ENCODE results near the gene NMRK2. TPM values are rescaled to one million over a fixed set of nuclear protein-coding genes. Genes with fewer than 3 reads are reported as not detected.

The NMRK2 gene
- polyA plus RNA-seq, 3 donors, result not detected

GRCh38 chr19:3959766-3960131 is 26.9 kb downstream of the NMRK2 start:
- 96% methylated on average over 10 of the region's 15 CpGs for WGBS (ENCODE audit: insufficient coverage)
- Mint-ChIP-seq H3K4me1 (no peaks in the 10 kb centered on the region), H3K4me3 (no peak overlapping the region), H3K36me3 (peaks cover 44 to 77% of the 10 kb centered on the region in 2 donors), H3K9me3 (peaks cover 0 to 2% (median 0%) of the 10 kb centered on the region in 7 donors), H3K27me3 (ENCODE audit: low read depth in 3 of 3) (peaks cover 0 to 1% (median 0%) of the 10 kb centered on the region in 3 donors), H3K27ac (peak overlapping the region in 1 of 7 donors; percentile 57)
- no peak for TF ChIP-seq CTCF (IDR thresholded peaks at IDR 0.05)
- intact Hi-C loops (cut with micrococcal nuclease), result no loop called here
- DNase-seq, result no peak
- H3K9ac ChIP-seq (ENCODE audit: insufficient read depth, low read length, poor library complexity, severe bottlenecking), result no peak overlapping the region
- no peak overlapping the region for H3K4me2 ChIP-seq (replicated peaks; ENCODE audit: extremely low read depth, low read length, poor library complexity, severe bottlenecking)
- H3K27me3 ChIP-seq (ENCODE audit: control insufficient read depth in 2 of 2, insufficient read depth in 2 of 2, low read length in 2 of 2), result no peaks in the 10 kb centered on the region
- no peak overlapping the region for H3K4me3 ChIP-seq (replicated peaks in 1 of 3; ENCODE audit: low read depth in 2 of 3, low read length in 3 of 3)
- no peak overlapping the region for H2AFZ ChIP-seq (ENCODE audit: insufficient read depth, low read depth, low read length, poor library complexity, severe bottlenecking)
- no peaks in the 10 kb centered on the region for H3K79me2 ChIP-seq (ENCODE audit: insufficient read depth, low read length)
- peaks cover 8% of the 10 kb centered on the region for H4K20me1 ChIP-seq (ENCODE audit: insufficient read depth, low read length)
- no peaks in the 10 kb centered on the region for H3K9me3 ChIP-seq (replicated peaks in 1 of 2; ENCODE audit: control insufficient read depth in 1 of 2, insufficient read depth in 1 of 2, low read length in 2 of 2)
- no peaks in the 10 kb centered on the region for H3K4me1 ChIP-seq (ENCODE audit: control insufficient read depth in 1 of 2, insufficient read depth in 2 of 2, low read length in 2 of 2)
- H3K36me3 ChIP-seq (replicated peaks in 1 of 2; ENCODE audit: control insufficient read depth in 1 of 2, insufficient read depth in 2 of 2, low read length in 2 of 2), result peaks cover 62 to 83% of the 10 kb centered on the region in 2 donors
- no peak overlapping the region for H3K27ac ChIP-seq (ENCODE audit: low read depth in 1 of 2, low read length in 2 of 2)

GRCh38 chr19:3961007-3961406 is 28.1 kb downstream of the NMRK2 start:
- H3K9ac ChIP-seq (ENCODE audit: insufficient read depth, low read length, poor library complexity, severe bottlenecking), result no peak overlapping the region
- H3K36me3 Mint-ChIP-seq, result peaks cover 50 to 85% of the 10 kb centered on the region in 2 donors
- TF ChIP-seq CTCF (IDR thresholded peaks at IDR 0.05), result no peak
- peaks cover 0 to 1% (median 0%) of the 10 kb centered on the region in 3 donors for H3K27me3 Mint-ChIP-seq (ENCODE audit: low read depth in 3 of 3)
- H3K4me2 ChIP-seq (replicated peaks; ENCODE audit: extremely low read depth, low read length, poor library complexity, severe bottlenecking), result no peak overlapping the region
- no peak overlapping the region for H3K4me3 ChIP-seq (replicated peaks in 1 of 3; ENCODE audit: low read depth in 2 of 3, low read length in 3 of 3)
- peaks cover 72 to 90% of the 10 kb centered on the region in 2 donors for H3K36me3 ChIP-seq (replicated peaks in 1 of 2; ENCODE audit: control insufficient read depth in 1 of 2, insufficient read depth in 2 of 2, low read length in 2 of 2)
- H3K4me3 Mint-ChIP-seq, result no peak overlapping the region
- no peaks in the 10 kb centered on the region for H3K27me3 ChIP-seq (ENCODE audit: control insufficient read depth in 2 of 2, insufficient read depth in 2 of 2, low read length in 2 of 2)
- H2AFZ ChIP-seq (ENCODE audit: insufficient read depth, low read depth, low read length, poor library complexity, severe bottlenecking), result no peak overlapping the region
- whole genome bisulfite sequencing (ENCODE audit: insufficient coverage), result over 99% methylated on average over 16 of the region's 24 CpGs
- H3K4me1 ChIP-seq (ENCODE audit: control insufficient read depth in 1 of 2, insufficient read depth in 2 of 2, low read length in 2 of 2), result no peaks in the 10 kb centered on the region
- peaks cover 0 to 2% (median 0%) of the 10 kb centered on the region in 7 donors for H3K9me3 Mint-ChIP-seq
- no peak overlapping the region for H3K27ac Mint-ChIP-seq
- peaks cover 2% of the 10 kb centered on the region for H3K4me1 Mint-ChIP-seq
- H3K27ac ChIP-seq (ENCODE audit: low read depth in 1 of 2, low read length in 2 of 2), result no peak overlapping the region
- peaks cover 14% of the 10 kb centered on the region for H4K20me1 ChIP-seq (ENCODE audit: insufficient read depth, low read length)
- no peaks in the 10 kb centered on the region for H3K9me3 ChIP-seq (replicated peaks in 1 of 2; ENCODE audit: control insufficient read depth in 1 of 2, insufficient read depth in 1 of 2, low read length in 2 of 2)
- no peak for DNase-seq
- intact Hi-C loops (cut with micrococcal nuclease), result no loop called here
- peaks cover 4% of the 10 kb centered on the region for H3K79me2 ChIP-seq (ENCODE audit: insufficient read depth, low read length)
